Superior temporal gyrus (tissue), 1 donor: ENCODE data around the gene NSG2.

ENCODE experiments used
- DNase-seq: peaks from one replicate; pipeline ENCODE4 v3.0.0-alpha.2; 2016; ENCODE audit errors: extremely low spot score

Gene NSG2

DNA sequence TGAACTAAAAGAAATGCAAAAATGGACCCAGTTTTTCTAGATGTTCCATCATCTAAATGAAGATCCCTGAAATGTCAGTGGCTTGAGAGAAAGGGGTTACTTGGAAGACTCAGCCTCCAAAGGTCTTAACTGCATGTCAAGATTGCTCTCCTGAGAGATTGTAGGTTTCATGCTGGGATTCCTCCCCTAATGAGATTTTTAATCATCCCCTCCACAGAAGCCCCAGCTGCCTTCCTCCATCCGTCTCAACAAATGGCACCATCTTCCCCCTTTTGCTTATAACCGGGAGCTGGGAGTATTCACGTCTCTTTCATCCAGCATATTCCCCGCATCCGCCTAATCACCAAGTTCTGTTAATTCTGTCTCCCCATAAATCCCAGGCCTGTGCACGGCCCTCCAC, 104.5 kb downstream of the NSG2 start:
- no peak for DNase-seq

DNA sequence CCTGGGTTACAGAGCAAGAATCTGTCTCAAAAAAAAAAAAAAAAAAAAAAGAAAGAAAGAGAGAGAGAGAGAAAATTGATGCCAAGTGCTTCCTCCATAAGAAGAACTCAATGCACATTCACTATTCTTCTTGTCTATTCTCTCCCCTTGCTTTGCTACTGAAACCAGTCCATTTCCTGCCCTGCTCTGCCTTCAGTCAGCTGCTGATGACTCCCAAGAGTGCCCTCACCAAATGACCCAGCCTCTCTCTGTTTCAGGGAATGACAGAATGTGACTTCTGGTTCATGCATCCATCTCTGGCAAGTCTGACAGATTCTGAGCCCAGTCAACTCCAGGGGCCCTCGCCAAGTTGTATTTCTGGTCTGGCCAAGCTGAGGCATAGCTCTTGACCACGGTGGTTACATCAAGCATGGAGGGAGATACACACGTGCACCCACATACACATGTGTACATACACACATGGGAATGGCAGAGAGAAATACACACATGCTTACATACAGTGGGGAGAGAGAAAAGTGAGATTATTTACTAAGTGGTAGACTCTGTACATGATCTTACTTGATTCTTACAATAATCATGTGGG, 106.2 kb downstream of the NSG2 start:
- no peak for DNase-seq

DNA sequence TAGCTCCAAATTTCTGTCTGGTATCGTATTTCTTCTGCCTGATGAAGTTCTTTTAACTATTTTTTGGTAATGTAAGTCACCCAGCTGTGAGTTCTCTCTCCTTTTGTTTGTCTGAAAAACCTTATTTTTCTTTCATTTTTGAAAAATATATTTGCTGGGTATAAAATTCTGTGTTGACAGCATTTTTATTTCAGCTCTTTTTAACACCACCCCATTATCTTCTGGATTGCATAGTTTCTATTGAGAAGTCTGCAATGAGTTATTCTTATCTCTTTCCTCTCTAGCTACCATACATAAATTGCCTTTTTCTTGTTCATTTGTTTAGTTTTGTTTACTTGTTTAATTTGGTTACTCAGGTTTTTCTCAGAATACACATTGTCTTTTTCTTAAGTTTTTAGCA, 109.1 kb downstream of the NSG2 start:
- no peak for DNase-seq

DNA sequence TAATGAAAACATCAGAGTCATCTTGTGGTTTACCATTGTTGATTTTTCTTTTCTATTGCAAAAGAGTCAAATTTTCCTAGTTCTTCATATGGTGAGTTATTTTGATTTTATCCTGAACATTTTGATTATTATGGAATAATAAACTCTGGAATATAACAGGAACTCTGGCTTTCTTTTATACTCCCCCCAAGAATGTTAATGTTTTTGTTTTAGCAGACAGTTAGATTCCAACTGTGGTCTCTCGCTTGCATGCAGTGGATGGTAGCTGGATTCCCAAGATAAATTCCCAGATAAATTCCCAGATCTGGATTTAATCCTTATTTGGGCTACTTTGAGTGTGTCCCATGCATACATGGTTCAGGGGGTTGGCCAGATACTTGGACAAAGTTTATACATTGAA, 109.8 kb downstream of the NSG2 start:
- no peak for DNase-seq

DNA sequence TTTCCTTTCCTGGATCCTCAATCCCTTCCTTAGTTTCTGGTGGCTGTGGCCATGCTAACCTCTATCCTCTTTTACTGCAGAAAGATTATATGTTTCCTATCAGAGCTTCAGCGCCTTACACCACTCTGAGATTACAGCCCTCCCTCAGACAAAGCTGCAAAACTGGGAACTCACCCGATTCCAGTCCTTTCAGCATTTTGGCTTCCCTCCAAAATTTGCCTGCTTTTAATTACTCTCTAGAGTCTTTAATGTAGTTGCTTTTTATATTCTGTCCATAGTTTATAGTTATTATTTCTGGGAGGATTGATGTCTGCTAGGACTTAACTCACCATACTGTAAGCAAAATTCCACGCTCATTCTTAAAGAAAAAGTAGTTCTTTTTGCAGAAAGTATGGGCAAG, 110.2 kb downstream of the NSG2 start:
- DNase-seq = no peak

DNA sequence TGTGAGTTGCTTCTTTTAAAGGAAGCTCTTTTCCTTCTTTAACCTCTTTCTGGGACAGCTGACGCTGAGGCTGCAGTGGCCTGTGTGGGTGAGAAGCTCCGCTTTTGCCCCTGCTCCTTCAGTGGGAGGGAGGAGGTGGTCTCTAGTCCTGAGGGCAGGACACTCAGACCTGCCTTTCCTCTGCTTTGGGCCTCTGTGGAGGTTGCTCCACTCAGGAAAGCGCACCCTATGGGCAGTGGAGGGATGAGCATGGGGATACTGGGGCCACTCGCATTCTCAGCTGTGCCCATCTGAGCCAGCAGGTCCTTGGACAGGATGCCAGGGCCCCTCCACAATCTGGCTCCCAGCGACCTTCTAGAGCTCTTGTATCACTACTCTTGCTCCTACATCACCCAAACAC, 111.5 kb downstream of the NSG2 start:
- no peak for DNase-seq
